Activated naive CD8-positive, alpha-beta T cell (primary cell): ENCODE results near the gene PDK2.

Experiments used
- H3K27ac Mint-ChIP-seq: one replicate; pipeline ENCODE4 v1.8.0; 2021; ENCODE audit warnings: mixed read lengths
- H3K27me3 Mint-ChIP-seq: one replicate; pipeline ENCODE4 v1.8.0; 2021; ENCODE audit warnings: mixed read lengths
- H3K36me3 Mint-ChIP-seq: one replicate; pipeline ENCODE4 v1.8.0; 2021; ENCODE audit warnings: mixed read lengths
- H3K4me1 Mint-ChIP-seq: one replicate; pipeline ENCODE4 v1.8.0; 2021; ENCODE audit warnings: low read depth, mixed read lengths
- H3K4me3 Mint-ChIP-seq: one replicate; pipeline ENCODE4 v1.8.0; 2021; ENCODE audit warnings: mild to moderate bottlenecking, mixed read lengths
- H3K9me3 Mint-ChIP-seq: one replicate; pipeline ENCODE4 v1.8.0; 2021; ENCODE audit warnings: low read depth, mixed read lengths

PDK2 gene

DNA sequence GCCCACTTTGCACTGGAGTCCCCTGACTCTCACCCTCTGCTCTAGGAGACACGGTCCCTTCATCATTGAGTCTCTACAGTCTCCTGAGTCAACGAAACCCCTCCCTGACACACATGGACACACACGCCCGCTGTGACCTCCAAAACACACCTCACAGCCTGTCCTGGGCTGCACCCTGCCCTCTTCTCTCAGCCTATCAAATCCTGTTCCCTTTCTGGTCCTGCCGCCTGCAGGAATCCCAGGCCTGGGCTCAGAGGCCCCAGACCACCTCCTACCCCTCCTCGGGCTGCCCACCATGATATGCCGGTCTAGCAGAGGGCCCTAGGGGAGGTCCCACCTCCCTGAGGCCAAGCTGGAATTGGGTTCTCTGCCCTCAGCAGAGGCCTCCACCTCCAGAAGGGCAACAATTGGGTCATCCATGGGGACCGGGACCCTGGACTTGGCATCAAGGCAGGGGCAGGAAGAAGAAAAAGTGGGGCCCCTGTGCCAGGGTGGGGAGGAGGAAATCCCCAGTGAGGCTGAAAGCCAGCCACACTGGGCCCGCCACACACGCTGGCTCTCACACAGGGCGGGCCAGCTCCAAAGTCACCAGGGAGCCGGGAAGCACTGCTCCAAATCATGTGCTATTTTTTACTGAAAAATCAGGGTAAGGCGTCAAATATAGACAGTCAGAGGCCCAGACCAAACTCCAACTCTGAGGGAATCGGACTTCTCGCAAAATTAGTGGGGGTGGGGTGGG lies 51.9 kb downstream of the PDK2 start:
- peak overlapping the region; percentile 95 for H3K4me3 Mint-ChIP-seq
- peaks cover 64% of the 10 kb centered on the region for H3K4me1 Mint-ChIP-seq
- no peaks in the 10 kb centered on the region for H3K9me3 Mint-ChIP-seq
- H3K27ac Mint-ChIP-seq = peak overlapping the region; percentile 86
- H3K27me3 Mint-ChIP-seq = no peaks in the 10 kb centered on the region
- no peaks in the 10 kb centered on the region for H3K36me3 Mint-ChIP-seq

DNA sequence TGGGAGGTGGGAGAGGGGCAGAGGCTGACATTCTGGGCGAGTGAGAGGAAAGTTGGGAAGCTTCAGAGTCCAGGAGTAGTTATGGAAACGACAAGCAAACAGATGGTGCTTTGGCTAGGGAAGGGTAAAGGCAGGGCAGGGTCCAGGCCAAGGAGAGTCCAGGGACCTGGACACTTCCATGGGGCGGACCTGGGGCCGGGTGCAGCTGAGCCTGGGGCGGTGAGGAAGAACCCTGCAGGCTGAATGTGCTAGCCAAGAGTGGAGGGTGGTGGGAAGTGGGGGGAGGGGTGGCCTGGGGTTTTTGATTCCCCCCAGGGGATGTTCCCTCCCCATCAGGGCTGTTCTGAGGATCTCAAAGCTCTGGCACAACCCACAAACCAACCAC lies 52.7 kb downstream of the PDK2 start:
- no peaks in the 10 kb centered on the region for H3K27me3 Mint-ChIP-seq
- H3K4me3 Mint-ChIP-seq = peak overlapping the region; percentile 95
- no peaks in the 10 kb centered on the region for H3K36me3 Mint-ChIP-seq
- no peaks in the 10 kb centered on the region for H3K9me3 Mint-ChIP-seq
- peaks cover 61% of the 10 kb centered on the region for H3K4me1 Mint-ChIP-seq
- H3K27ac Mint-ChIP-seq = peak overlapping the region; percentile 86

DNA sequence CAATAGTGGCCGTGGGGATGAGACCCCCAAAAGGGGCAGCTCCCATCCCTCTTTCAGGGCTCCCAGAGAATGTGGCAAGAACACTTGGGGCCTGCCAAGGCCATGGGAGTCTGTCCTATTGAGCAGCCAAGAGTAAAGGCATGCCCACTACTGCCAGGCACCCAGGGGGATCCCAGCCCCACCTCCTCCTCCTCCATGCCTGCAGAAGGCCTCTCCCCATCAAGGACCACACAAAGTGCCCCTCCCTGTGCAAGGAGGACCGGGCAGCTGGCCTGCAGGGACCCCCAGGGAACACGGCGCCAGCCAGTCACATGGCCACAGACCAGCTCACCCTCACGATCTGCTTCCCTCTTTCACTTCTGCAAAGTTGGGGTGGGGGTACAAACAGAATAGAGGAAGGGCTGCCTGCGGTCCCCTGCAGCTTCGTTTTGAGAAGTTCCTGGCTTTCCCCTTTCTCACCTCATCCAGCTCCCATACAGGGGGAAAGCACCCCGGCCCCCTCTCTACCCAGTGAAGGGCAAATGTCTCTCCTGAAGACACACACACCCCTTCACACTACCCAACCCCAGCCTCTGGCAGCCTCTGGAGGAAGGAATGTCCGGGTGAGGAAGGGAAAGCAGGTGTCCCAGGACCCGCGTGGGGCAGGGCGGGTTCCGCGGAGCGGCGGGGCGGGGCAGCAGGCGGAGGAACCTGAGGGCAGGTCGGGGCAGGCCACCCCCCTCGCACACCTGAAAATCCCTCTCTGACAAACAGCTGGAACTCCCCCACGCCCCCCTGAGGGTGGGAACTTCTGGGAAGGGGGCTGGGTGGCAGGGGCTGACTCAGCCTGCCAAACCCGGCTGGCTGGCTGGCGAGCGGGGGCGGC lies 53.3 kb downstream of the PDK2 start:
- peak overlapping the region; percentile 95 for H3K4me3 Mint-ChIP-seq
- H3K27me3 Mint-ChIP-seq = no peaks in the 10 kb centered on the region
- H3K4me1 Mint-ChIP-seq = peaks cover 58% of the 10 kb centered on the region
- H3K9me3 Mint-ChIP-seq = no peaks in the 10 kb centered on the region
- H3K36me3 Mint-ChIP-seq = no peaks in the 10 kb centered on the region
- H3K27ac Mint-ChIP-seq = peak overlapping the region; percentile 90

DNA sequence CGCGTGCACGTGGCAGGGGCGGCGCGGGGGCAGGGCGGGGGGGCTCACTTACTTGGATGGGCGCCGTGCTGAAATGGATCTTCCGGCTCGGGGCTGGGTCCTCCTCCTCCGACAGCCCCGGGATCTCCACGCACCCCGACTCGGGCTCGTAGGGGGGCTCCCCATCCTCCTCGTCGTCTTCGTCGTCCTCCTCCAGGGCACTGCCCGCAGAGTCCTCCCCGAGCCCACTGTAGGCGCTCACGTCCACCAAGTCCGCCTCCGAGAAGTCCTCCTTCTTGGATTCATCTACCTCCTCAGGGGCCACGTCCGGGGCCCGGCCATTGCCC lies 53.9 kb downstream of the PDK2 start:
- Mint-ChIP-seq H3K27ac (peak overlapping the region; percentile 83), H3K4me1 (peaks cover 54% of the 10 kb centered on the region)

DNA sequence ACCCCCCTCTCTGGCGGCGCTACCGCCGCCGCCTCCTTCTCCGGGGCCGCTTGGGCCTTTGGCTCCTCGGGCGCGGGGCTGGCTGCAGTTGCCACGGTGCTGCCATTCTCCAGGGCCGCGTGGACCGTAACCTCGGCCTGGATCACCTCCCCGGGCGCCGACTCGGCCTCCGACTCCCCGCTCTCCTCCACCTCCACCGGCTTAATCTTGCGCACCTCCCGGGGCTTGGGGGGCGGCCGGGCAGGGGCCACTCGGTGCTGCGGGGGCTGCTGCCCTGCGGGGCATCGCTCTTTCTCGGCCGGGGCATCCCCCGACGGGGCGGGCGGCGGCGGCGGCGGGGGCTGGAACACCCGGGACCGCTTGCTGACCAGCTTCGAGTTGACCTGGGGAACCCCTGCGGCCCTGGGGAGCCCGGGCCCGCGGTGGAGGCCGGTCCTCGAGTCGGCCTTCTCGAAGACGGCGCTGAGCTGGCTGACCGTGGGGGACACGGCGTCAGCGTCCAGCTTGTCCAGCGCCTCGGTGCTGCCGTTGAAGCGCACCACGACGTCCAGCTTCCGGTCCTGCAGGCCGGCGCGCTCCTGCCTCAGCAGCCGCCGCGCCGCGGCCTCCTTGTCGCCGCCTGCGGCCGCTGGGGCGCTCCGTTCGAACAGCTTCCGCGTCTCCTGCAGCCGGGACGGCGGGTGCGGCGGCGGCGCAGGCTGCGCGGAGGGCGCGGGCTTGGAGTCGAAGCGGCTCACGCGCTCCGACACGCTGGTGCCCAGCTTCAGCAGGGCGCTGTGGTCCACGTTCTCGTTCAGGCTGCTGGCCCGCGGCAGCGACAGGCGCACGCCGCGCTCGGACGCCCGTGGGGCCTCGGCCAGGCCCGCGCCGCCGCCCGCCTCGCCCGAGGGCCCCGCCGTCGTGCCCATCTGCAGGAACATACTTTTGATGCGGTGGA lies 54.5 kb downstream of the PDK2 start:
- no peaks in the 10 kb centered on the region for H3K36me3 Mint-ChIP-seq
- H3K4me1 Mint-ChIP-seq = peaks cover 54% of the 10 kb centered on the region
- H3K4me3 Mint-ChIP-seq = peak overlapping the region; percentile 87
- peak overlapping the region; percentile 83 for H3K27ac Mint-ChIP-seq
- no peaks in the 10 kb centered on the region for H3K9me3 Mint-ChIP-seq
- H3K27me3 Mint-ChIP-seq = no peaks in the 10 kb centered on the region

More for the DNA sequence above, 53.9 kb downstream of the PDK2 start:
- no peaks in the 10 kb centered on the region for H3K9me3 Mint-ChIP-seq
- no peaks in the 10 kb centered on the region for H3K36me3 Mint-ChIP-seq
- no peaks in the 10 kb centered on the region for H3K27me3 Mint-ChIP-seq
- peak overlapping the region; percentile 87 for H3K4me3 Mint-ChIP-seq

DNA sequence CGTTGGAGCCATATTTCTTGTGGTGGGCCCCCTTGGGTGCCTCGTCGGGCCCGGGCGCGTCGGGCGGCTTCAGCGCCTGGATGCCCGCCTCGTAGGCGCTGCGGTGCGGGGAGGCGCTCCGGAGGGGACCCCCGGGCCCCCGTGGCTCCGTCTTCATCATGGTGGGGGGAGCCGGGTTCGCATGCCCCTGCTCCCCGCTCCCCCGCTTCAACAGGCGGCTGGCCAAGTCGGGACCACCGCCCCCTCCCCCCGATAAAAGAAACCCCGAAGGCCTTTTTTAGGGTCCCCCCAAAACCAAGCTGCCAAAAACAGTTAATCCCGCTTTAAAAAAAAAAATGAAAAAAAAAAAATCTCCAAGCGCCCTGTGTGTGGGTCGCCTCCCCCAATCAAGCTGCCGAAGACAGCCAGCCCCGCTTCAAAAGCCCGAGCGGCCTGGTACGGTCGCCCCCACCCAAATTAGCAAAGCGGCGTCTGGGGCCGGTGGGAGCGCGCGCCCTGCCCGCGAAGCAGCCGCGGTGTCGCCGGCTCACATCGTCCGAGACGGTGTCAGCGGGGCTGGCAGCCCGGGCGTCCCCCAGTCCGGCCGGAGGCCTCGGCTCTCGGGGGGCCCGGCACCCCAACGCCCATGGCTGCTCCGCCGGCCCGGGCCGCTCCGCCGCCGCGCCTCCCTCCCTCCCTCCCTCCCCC lies 55.3 kb downstream of the PDK2 start, which contains the start of gene PPP1R9B:
Gene PPP1R9B, minus strand, starts transcription at position 324 of the 687 bp plus-strand sequence. Its CDS starts 164 bp downstream, at position 160.
- H3K4me1 Mint-ChIP-seq = peaks cover 51% of the 10 kb centered on the region
- no peaks in the 10 kb centered on the region for H3K27me3 Mint-ChIP-seq
- peak within 1 kb of the TSS; percentile 87 for H3K4me3 Mint-ChIP-seq
- no peaks in the 10 kb centered on the region for H3K9me3 Mint-ChIP-seq
- peak within 1 kb of the TSS; percentile 79 for H3K27ac Mint-ChIP-seq
- no peaks in the 10 kb centered on the region for H3K36me3 Mint-ChIP-seq

DNA sequence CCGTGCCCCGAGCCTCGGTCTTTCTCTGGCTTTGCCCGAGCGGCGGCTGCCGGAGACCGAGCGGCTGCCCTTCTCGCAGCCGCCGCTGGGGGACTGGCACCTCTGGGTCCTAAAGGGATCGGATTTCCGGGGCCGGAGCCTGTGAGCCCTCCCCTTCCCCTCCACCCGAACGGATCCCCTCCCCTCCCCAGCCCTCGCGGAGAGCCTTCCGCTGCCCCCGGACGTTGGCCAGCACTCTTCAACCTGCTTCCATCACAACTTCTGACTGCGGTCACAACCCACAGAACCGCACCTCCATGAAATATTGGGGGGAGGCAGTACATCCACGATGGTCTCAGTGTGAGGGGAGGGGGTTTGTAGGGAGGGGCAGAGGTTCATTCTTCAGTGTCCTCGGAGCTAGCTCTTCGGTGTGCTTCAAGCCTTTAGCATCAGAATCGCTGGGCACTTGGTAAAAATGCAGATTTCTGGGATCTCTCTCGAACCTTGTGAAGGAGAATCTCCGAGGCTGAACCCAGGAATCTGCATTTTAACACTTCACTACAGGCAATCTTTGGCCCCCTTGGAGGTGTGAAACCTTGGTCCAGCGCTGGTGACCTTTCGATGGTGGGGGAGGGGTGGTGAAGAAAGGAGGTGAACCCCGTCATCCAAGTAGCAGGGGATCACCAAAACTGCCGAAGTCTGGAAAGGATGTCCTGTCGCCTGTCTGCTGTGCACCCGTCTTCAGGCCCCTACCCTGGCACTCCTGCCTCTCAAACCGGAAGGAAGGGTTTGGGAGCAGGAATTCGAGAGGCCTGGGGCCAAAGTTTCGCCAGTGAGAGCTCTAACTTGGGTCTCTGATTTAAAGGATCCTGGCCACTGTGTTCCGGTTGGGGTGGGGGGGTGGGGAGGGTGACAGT lies 56.1 kb downstream of the PDK2 start:
- no peaks in the 10 kb centered on the region for H3K36me3 Mint-ChIP-seq
- peaks cover 46% of the 10 kb centered on the region for H3K4me1 Mint-ChIP-seq
- H3K4me3 Mint-ChIP-seq = peak overlapping the region; percentile 86
- no peaks in the 10 kb centered on the region for H3K9me3 Mint-ChIP-seq
- H3K27me3 Mint-ChIP-seq = no peaks in the 10 kb centered on the region
- H3K27ac Mint-ChIP-seq = peak overlapping the region; percentile 79

DNA sequence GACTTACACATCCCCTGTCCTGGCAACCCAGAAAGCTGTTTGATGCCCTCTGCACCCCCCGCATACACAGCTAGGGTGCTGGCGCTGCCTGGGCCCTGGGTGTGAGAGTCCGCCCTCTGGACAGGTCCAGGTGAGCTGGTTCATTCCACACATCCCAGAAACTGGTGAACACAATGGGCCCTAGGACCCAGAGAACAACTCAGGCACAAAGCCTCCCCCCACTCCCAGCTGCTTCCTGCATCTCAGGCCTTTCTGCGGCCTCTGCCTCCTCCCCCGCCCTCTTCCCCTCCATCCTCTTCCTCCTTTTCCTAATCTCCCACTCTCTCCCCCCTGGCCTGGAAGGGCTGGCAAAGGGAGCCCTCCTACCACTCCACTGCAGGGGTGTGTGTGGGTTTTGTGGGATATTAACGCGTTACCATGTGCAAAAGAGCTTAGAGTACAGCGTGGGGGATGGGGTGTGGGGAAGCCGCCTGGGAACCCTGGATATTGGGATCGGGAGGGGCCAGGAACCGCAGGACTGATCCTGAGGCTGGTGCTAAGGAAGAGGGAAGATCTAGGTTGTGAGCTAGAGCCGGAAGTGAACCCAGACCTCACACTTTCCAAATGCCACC lies 56.9 kb downstream of the PDK2 start:
- H3K27ac Mint-ChIP-seq = peak overlapping the region; percentile 83
- H3K27me3 Mint-ChIP-seq = no peaks in the 10 kb centered on the region
- H3K4me3 Mint-ChIP-seq = peak overlapping the region; percentile 86
- peaks cover 40% of the 10 kb centered on the region for H3K4me1 Mint-ChIP-seq
- no peaks in the 10 kb centered on the region for H3K36me3 Mint-ChIP-seq
- H3K9me3 Mint-ChIP-seq = no peaks in the 10 kb centered on the region

DNA sequence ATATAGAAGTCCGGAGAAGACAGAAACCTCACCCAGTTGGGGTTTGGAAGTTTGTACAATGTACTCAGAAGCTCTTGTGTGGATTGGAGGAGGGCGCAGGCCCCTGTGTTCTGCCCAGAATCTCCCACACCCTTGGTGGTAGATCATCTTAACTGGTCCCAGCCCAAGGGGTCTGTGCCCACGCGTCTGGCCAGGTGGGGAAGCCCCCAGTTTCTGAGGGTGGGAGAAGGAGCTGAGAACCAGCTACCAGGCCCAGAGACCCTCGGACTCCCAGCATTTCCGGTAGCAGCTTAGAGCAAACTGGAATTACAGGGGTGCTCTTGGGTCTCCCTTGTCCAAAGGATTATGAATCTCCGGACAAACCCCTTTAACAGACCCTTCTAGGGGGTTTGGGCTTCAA lies 57.6 kb downstream of the PDK2 start:
- H3K4me1 Mint-ChIP-seq = peaks cover 38% of the 10 kb centered on the region
- H3K27me3 Mint-ChIP-seq = no peaks in the 10 kb centered on the region
- no peak overlapping the region for H3K27ac Mint-ChIP-seq
- no peaks in the 10 kb centered on the region for H3K9me3 Mint-ChIP-seq
- no peak overlapping the region for H3K4me3 Mint-ChIP-seq
- H3K36me3 Mint-ChIP-seq = no peaks in the 10 kb centered on the region

DNA sequence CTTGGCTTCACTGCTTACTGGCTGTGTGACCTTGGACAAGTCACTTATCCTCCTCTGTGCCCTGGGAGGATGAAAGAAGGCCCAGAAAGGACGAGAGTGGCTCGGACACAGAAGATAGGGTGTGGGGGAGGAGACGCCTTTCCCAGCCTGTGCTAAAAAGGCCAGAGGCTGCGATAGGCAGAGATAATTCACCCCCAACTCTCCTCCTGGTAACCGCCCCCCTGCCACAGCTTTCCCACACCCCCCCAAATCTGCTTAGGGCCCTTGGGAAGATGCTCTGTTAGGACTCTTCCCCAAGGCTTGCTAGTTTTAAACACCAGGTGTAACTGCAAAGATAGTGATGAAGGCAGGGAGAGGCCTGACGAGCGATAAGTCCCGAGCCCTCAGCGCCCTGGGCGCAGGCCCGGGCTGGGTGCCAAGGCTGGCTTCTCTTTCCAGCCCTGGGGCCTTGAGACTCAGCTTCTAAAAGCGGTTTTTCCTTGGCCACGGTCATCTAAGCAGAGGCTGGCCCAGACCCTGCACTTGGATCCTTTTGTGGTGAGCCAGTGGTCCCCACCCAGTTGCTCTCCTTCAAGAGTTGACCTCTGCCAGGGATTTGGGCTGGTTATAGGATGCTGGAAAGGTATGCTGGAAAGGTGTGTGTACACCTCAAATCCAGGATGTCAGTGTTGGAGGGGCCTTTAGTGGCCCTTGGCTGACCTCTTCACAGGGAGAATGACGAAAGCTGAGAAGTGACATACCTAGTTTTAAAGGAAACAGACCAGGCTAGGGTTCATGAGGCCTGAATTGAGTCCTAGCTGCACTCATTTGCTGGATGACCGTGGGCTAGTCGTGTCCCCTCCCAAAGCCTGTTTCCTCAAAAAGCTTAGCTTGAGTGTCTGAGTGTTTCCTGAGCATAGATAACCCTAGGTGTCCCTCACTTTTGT lies 58.8 kb downstream of the PDK2 start:
- no peaks in the 10 kb centered on the region for H3K36me3 Mint-ChIP-seq
- no peaks in the 10 kb centered on the region for H3K27me3 Mint-ChIP-seq
- H3K4me1 Mint-ChIP-seq = peaks cover 42% of the 10 kb centered on the region
- H3K27ac Mint-ChIP-seq = peak overlapping the region; percentile 46
- H3K9me3 Mint-ChIP-seq = no peaks in the 10 kb centered on the region
- no peak overlapping the region for H3K4me3 Mint-ChIP-seq

DNA sequence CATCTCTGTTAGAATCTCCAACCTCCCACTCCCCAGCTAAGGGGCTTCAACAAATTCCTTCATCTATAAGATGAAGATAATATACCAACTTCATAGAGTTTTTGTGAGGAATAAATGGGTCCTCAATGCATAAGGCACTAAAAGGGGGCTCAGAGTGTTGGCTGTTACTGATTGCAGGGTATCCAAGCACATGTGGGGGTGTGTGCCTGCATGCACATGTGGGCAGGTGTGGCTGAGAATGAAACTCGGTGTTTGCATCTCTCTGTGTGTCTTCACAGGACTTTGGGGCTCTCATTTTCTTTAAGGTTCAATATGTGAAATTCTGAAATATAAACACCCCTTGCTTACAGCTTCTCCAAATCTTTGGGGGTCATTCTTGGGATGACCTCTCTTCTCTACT lies 59.5 kb downstream of the PDK2 start:
- H3K36me3 Mint-ChIP-seq = no peaks in the 10 kb centered on the region
- H3K4me1 Mint-ChIP-seq = peaks cover 42% of the 10 kb centered on the region
- no peaks in the 10 kb centered on the region for H3K27me3 Mint-ChIP-seq
- no peak overlapping the region for H3K4me3 Mint-ChIP-seq
- H3K9me3 Mint-ChIP-seq = no peaks in the 10 kb centered on the region
- H3K27ac Mint-ChIP-seq = peak overlapping the region; percentile 46

DNA sequence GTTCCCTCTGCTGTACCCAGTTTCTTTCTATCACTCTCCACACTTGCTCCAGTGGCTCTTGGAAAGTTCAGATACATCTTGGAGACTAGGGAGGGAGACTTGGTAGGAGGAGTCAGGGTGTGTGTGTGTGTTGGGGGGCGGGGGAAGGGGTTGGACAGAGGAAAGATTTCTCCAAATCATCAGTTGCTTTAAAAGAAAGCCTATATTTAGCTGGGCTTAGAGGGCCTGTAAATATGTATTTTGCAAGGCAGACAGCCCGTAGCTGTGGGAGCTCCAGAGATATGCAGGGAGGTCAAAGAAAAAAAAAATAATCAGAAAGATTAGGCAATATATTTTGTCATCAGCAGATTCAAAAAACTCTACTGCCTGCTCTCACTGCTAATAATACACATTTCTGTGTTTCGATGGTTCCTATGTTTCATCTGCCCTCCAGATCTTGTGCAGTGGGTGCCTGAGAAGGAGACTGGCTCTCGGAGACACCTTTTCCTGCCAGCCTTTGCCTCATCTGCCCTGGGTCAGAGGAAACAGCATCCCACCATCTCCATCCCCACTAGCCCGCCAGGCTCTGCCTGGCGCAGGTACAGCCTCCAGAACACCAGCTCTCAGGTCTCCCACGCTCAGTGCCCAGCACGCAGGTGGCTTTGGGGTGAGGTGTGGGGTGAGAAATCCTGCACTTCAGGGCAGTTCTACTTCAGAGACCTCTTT lies 60.1 kb downstream of the PDK2 start:
- Mint-ChIP-seq H3K27me3 (no peaks in the 10 kb centered on the region), H3K9me3 (no peaks in the 10 kb centered on the region), H3K4me3 (no peak overlapping the region), H3K36me3 (no peaks in the 10 kb centered on the region), H3K27ac (no peak overlapping the region), H3K4me1 (peaks cover 42% of the 10 kb centered on the region)
